Prostate gland (tissue), 2 donors: ENCODE data around the gene DES.

Experiments used
- CTCF ChIP-seq, 4 experiments: fragments of 200-600 bp in 2 of 4; fragments of 450-650 bp in 2 of 4; sonication (generic) in 2 of 4; IDR thresholded peaks; 1 replicate in 3 of 4; 2 replicates in 1 of 4; pipeline ENCODE4 v1.5.1; 2016 to 2019; ENCODE audit warnings: antibody characterized with exemption in 4 of 4, mild to moderate bottlenecking in 2 of 4, moderate library complexity in 2 of 4
- POLR2A ChIP-seq: fragments of 450-650 bp; IDR thresholded peaks from one replicate; pipeline ENCODE4 v1.6.1; 2016; ENCODE audit warnings: antibody characterized with exemption, mild to moderate bottlenecking

GRCh38 chr2:219410390-219410789 is 7.8 kb upstream of the DES start:
- TF ChIP-seq CTCF (IDR thresholded peaks at IDR 0.05) (no peak), POLR2A (no peak)
